GM12878 (cell line): Measurements from ENCODE around the gene CYP4F11. TPM values are rescaled to one million over a fixed set of nuclear protein-coding genes. Genes with fewer than 3 reads are reported as not detected.

Experiments used
- ATAC-seq: fragments of 200-7000 bp; cut with Tn5 transposase; 3 replicates; pipeline ENCODE4 v1.9.1; 2020; ENCODE audit warnings: mild to moderate bottlenecking, moderate library complexity
- BruUV-seq: library from RNA; stranded (reverse); fragments of 400-500 nt; replicated peaks from 2 replicates; lab custom pipeline; 2021; lab: Mats Ljungman, UMichigan
- CTCF ChIA-PET: fragments of 300-600 bp; sonication (Branson Sonifier 250); formaldehyde crosslinking; extraction: SDS; loops from one replicate; lab custom pipeline; 2021; ENCODE audit warnings: inconsistent platforms; lab: Yijun Ruan, JAX
- POLR2A ChIA-PET: fragments of 350-600 bp; formaldehyde crosslinking; extraction: SDS; loops from one replicate; lab custom pipeline; 2021; ENCODE audit warnings: inconsistent platforms; lab: Charles Lee
- RAD21 ChIA-PET: fragments of 300-600 bp; sonication (Branson Sonifier 250); formaldehyde crosslinking; loops from one replicate; lab custom pipeline; 2023; ENCODE audit warnings: antibody characterized with exemption; ENCODE audit not compliant: unreplicated experiment; lab: Charles Lee
- SMC1A ChIA-PET: fragments of 300-600 bp; sonication (Branson Sonifier 250); formaldehyde crosslinking; loops from one replicate; lab custom pipeline; 2023; ENCODE audit not compliant: unreplicated experiment, uncharacterized antibody; lab: Charles Lee
- DNase-seq: peaks from one replicate; pipeline ENCODE4 v3.0.0-alpha.2; 2011; ENCODE audit warnings: low read depth, low spot score
- FAIRE-seq: peaks from 3 replicates; lab custom pipeline; 2011; peaks lifted over from hg19 to GRCh38; lab: Jason Lieb, UNC
- H2AFZ ChIP-seq: 2 replicates; pipeline ENCODE4 v1.6.0; 2011; ENCODE audit warnings: low read depth, low read length, control low read depth; ENCODE audit not compliant: control insufficient read depth
- H3K27ac ChIP-seq: 2 replicates; pipeline ENCODE4 v1.5.1; 2011; ENCODE audit warnings: control low read depth; ENCODE audit not compliant: control insufficient read depth, insufficient read depth
- H3K27me3 ChIP-seq, 2 experiments: replicated peaks in 1 of 2; 2 replicates each; pipeline versions ENCODE4 v1.6.0 to v1.6.1; 2011; ENCODE audit warnings: low read length in 1 of 2; ENCODE audit not compliant: control insufficient read depth in 2 of 2, insufficient read depth in 2 of 2
- H3K36me3 ChIP-seq, 2 experiments: 2 replicates each; pipeline ENCODE4 v1.5.1; 2011; ENCODE audit warnings: low read length in 1 of 2; ENCODE audit not compliant: control insufficient read depth in 2 of 2, insufficient read depth in 2 of 2
- H3K4me1 ChIP-seq: 2 replicates; pipeline ENCODE4 v1.6.1; 2011; ENCODE audit warnings: mild to moderate bottlenecking, low read length, moderate library complexity, mixed read lengths; ENCODE audit not compliant: control insufficient read depth, insufficient read depth
- H3K4me2 ChIP-seq: 2 replicates; pipeline ENCODE4 v1.6.0; 2011; ENCODE audit warnings: control low read depth; ENCODE audit not compliant: control insufficient read depth, insufficient read depth
- H3K4me3 ChIP-seq: fragments of 200-600 bp; sonication (generic); 2 replicates; pipeline ENCODE4 v1.5.1; 2016
- H3K79me2 ChIP-seq: 2 replicates; pipeline ENCODE4 v1.6.0; 2011; ENCODE audit warnings: low read length; ENCODE audit not compliant: control insufficient read depth, insufficient read depth
- H3K9ac ChIP-seq: 2 replicates; pipeline ENCODE4 v1.8.0; 2011; ENCODE audit warnings: low read length, control low read depth, mixed read lengths; ENCODE audit not compliant: control insufficient read depth, insufficient read depth
- H3K9me3 ChIP-seq: replicated peaks from 3 replicates; pipeline ENCODE4 v1.5.1; 2011; ENCODE audit warnings: mild to moderate bottlenecking, low read length; ENCODE audit not compliant: control insufficient read depth, insufficient read depth
- H4K20me1 ChIP-seq: 2 replicates; pipeline ENCODE4 v1.6.0; 2011; ENCODE audit not compliant: control insufficient read depth, insufficient read depth
- IRF5 ChIP-seq: fragments of 450-650 bp; IDR thresholded peaks from 2 replicates; pipeline ENCODE4 v1.6.1; 2017; ENCODE audit warnings: borderline replicate concordance
- KDM1A ChIP-seq: fragments of 200-600 bp; sonication (generic); IDR thresholded peaks from 2 replicates; pipeline ENCODE4 v1.6.1; 2016; ENCODE audit warnings: borderline replicate concordance
- MTA3 ChIP-seq: IDR thresholded peaks from 2 replicates; pipeline ENCODE4 v1.6.1; 2012; ENCODE audit warnings: low read length, inconsistent platforms, borderline replicate concordance
- MXI1 ChIP-seq: fragments of 150-350 bp; IDR thresholded peaks from 2 replicates; pipeline ENCODE4 v1.6.1; 2011; ENCODE audit warnings: low read depth, mild to moderate bottlenecking, inconsistent platforms, low read length, improper control_type of control experiment
- RBBP5 ChIP-seq: fragments of 200-600 bp; sonication (generic); conservative IDR thresholded peaks from 2 replicates; pipeline ENCODE4 v1.6.1; 2016
- TCF12 ChIP-seq: IDR thresholded peaks from 2 replicates; pipeline ENCODE4 v1.6.1; 2011; ENCODE audit warnings: low read depth, mild to moderate bottlenecking, low read length
- ZNF207 ChIP-seq: fragments of 450-650 bp; IDR thresholded peaks from 2 replicates; pipeline ENCODE4 v1.6.1; 2014; ENCODE audit warnings: antibody characterized with exemption, mild to moderate bottlenecking, borderline replicate concordance
- ZNF384 ChIP-seq: IDR thresholded peaks from 2 replicates; pipeline ENCODE4 v1.6.1; 2012; ENCODE audit warnings: low read depth, mild to moderate bottlenecking, low read length, improper control_type of control experiment, borderline replicate concordance
- ZNF687 ChIP-seq: fragments of 450-650 bp; IDR thresholded peaks from 2 replicates; pipeline ENCODE4 v1.6.1; 2017; ENCODE audit warnings: mild to moderate bottlenecking, moderate library complexity
- ZZZ3 ChIP-seq: IDR thresholded peaks from 2 replicates; pipeline ENCODE4 v1.6.1; 2011; ENCODE audit warnings: low read depth; ENCODE audit not compliant: control insufficient read depth, insufficient read length
- WGBS: methylation state at CpG from one replicate; pipeline ENCODE4 v1.1.6; 2016; ENCODE audit warnings: low lambda C conversion rate; ENCODE audit not compliant: insufficient replicate concordance, insufficient coverage; ENCODE audit errors: missing lambda C conversion rate; 5-methylcytosine and 5-hydroxymethylcytosine counted together
- in situ Hi-C: fragments of 300-500 bp; cut with MboI; formaldehyde crosslinking; loops from 9 replicates; pipeline ENCODE4 v1.14.3; 2018; ENCODE audit warnings: mixed read lengths
- intact Hi-C: fragments of 100-400 bp; cut with micrococcal nuclease; formaldehyde crosslinking; loops from one replicate; pipeline ENCODE4 v1.14.2; 2022; ENCODE audit not compliant: unreplicated experiment
- polyA plus RNA-seq, 11 experiments: library from polyadenylated mRNA; depleted of rRNA in 4 of 11; unstranded in 6 of 11; stranded (reverse) in 5 of 11; fragments of >200 nt; fragmentation: Nextera tagmentation in 4 of 11; fragmentation: Illumina TruSeq in 1 of 11; extraction: Ambion mirVana in 4 of 11; extraction: Trizol in 1 of 11; gene quantifications; 1 replicate in 1 of 11; 2 replicates in 10 of 11; pipeline versions ENCODE4 v1.2.1 to v1.2.3, GENCODE V29; 2011 to 2016; ENCODE audit warnings: inconsistent platforms in 2 of 11, missing spikeins in 2 of 11, low read depth in 1 of 11
- total RNA-seq, 4 experiments: library from RNA; depleted of rRNA in 3 of 4; stranded (reverse); fragments of >200 nt in 3 of 4; fragmentation: Illumina TruSeq in 1 of 4; extraction: Trizol in 1 of 4; gene quantifications; 2 replicates each; pipeline versions ENCODE4 v1.2.1 to v1.2.3, GENCODE V29; 2013 to 2021
- TF ChIP-seq, protein P1 (sequence below): IDR thresholded peaks from 2 replicates; pipeline ENCODE4 v1.6.1; 2012; ENCODE audit warnings: low read depth, low read length, improper control_type of control experiment
- TF ChIP-seq, protein P2 (sequence below): IDR thresholded peaks from 2 replicates; pipeline ENCODE4 v1.6.1; 2011; ENCODE audit warnings: borderline replicate concordance, low read depth, mild to moderate bottlenecking, moderate library complexity, mixed read lengths, low read length; ENCODE audit not compliant: insufficient read depth; ENCODE audit errors: extremely low read length

Gene CYP4F11
- total and polyA plus RNA-seq, 10 of the 15 experiments (the other 5 are each of a cell fraction or from before 2014, with no cell fraction given), result not detected

GRCh38 chr19:15944401-15944800 is 10.1 kb upstream of the CYP4F11 start:
- no peak overlapping the region for H3K27ac ChIP-seq
- no peaks in the 10 kb centered on the region for H3K79me2 ChIP-seq
- H4K20me1 ChIP-seq, result no peaks in the 10 kb centered on the region
- H3K4me1 ChIP-seq, result no peaks in the 10 kb centered on the region
- no TSS peak for BruUV-seq
- WGBS, result 0% methylated on average over 4 of the region's 4 CpGs
- H3K9me3 ChIP-seq, result no peaks in the 10 kb centered on the region; the same call in 2 of the 3 replicates
- SMC1A ChIA-PET, result no interaction called here
- RAD21 ChIA-PET, result no interaction called here
- POLR2A ChIA-PET, result no interaction called here
- ATAC-seq, result no peak
- CTCF ChIA-PET, result no interaction called here
- no peak for TF ChIP-seq MXI1
- TF ChIP-seq MTA3, result no peak
- FAIRE-seq, result no peak
- no peak overlapping the region for H2AFZ ChIP-seq
- no peak overlapping the region for H3K9ac ChIP-seq
- H3K4me3 ChIP-seq, result no peak overlapping the region
- H3K4me2 ChIP-seq, result no peak overlapping the region
- H3K27me3 ChIP-seq, result no peaks in the 10 kb centered on the region
- H3K36me3 ChIP-seq, result no peaks in the 10 kb centered on the region
- DNase-seq, result no peak
- intact Hi-C loops, result no loop called here
- in situ Hi-C loops, result no loop called here

DNA sequence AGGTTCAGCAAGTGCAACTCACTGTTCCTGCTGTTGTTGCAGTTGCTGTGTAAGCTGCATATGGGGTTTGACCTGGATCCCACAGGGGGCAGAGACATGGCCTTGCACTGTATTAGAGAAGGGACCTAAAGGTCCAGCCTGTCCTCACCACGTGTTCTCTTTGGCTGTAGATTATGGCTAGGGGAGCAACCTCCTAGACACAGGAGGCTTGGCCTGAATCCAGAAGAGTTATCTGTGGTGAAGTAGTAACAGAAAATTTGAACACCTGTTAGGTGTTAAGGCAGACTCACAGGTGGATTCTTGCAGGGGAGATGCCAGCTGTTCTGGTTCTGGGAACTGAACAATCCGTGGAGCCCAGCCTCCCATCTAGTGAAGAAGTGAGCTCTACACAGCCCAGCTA is 3.4 kb upstream of the CYP4F11 start:
- BruUV-seq, result no TSS peak
- TF ChIP-seq ZZZ3 (no peak), ZNF687 (no peak), RBBP5 (no peak), ZNF207 (no peak), ZNF384 (no peak), IRF5 (no peak), TCF12 (no peak), KDM1A (no peak)
- TF ChIP-seq, protein P1, sequence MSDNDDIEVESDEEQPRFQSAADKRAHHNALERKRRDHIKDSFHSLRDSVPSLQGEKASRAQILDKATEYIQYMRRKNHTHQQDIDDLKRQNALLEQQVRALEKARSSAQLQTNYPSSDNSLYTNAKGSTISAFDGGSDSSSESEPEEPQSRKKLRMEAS, result no peak
- TF ChIP-seq, protein P2, sequence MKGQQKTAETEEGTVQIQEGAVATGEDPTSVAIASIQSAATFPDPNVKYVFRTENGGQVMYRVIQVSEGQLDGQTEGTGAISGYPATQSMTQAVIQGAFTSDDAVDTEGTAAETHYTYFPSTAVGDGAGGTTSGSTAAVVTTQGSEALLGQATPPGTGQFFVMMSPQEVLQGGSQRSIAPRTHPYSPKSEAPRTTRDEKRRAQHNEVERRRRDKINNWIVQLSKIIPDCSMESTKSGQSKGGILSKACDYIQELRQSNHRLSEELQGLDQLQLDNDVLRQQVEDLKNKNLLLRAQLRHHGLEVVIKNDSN, result no peak

More for the DNA sequence above, 3.4 kb upstream of the CYP4F11 start:
- H4K20me1 ChIP-seq, result no peaks in the 10 kb centered on the region
- no peak for FAIRE-seq
- intact Hi-C loops, result no loop called here
- H3K79me2 ChIP-seq, result no peaks in the 10 kb centered on the region
- POLR2A ChIA-PET, result no interaction called here
- no peaks in the 10 kb centered on the region for H3K36me3 ChIP-seq
- no peak for ATAC-seq
- H3K27me3 ChIP-seq, result no peaks in the 10 kb centered on the region; a peak in 1 of 4 replicates
- CTCF ChIA-PET, result no interaction called here
- no peak for DNase-seq
- SMC1A ChIA-PET, result no interaction called here
- no peaks in the 10 kb centered on the region; the same call in 2 of the 3 replicates for H3K9me3 ChIP-seq
- no peak overlapping the region for H3K4me3 ChIP-seq
- 0% methylated on average over 2 of the region's 2 CpGs for WGBS
- H3K9ac ChIP-seq, result no peak overlapping the region
- RAD21 ChIA-PET, result no interaction called here
- no peaks in the 10 kb centered on the region for H3K4me1 ChIP-seq
- H3K27ac ChIP-seq, result no peak overlapping the region
- in situ Hi-C loops, result no loop called here
- no peak overlapping the region for H3K4me2 ChIP-seq
- H2AFZ ChIP-seq, result no peak overlapping the region
